Activated T-cell treated with anti-CD3 and anti-CD28 coated beads, Interleukin-2, amount 50 U/mL, for 4 hours (primary cell): ENCODE results near the gene MRPL48. TPM values are rescaled to one million over a fixed set of nuclear protein-coding genes. Genes with fewer than 3 reads are reported as not detected.

Experiments used
- ATAC-seq, 2 donors: fragments of 200-7000 bp; cut with Tn5 transposase; one replicate each; pipeline ENCODE4 v1.10.0; 2021
- DNase-seq: peaks from one replicate; pipeline ENCODE4 v3.0.0-alpha.2; 2020
- H3K27me3 Mint-ChIP-seq: one replicate; pipeline ENCODE4 v1.8.0; 2021; ENCODE audit warnings: low read depth, mixed read lengths
- H3K36me3 Mint-ChIP-seq: one replicate; pipeline ENCODE4 v1.8.0; 2022; ENCODE audit warnings: mixed read lengths; ENCODE audit not compliant: insufficient read depth
- H3K4me1 Mint-ChIP-seq: one replicate; pipeline ENCODE4 v1.8.0; 2021; ENCODE audit warnings: low read depth, mixed read lengths
- H3K4me3 Mint-ChIP-seq: one replicate; pipeline ENCODE4 v1.8.0; 2021; ENCODE audit warnings: mild to moderate bottlenecking, moderate library complexity, mixed read lengths
- H3K9me3 Mint-ChIP-seq: one replicate; pipeline ENCODE4 v1.8.0; 2021; ENCODE audit warnings: mixed read lengths
- total RNA-seq, 3 donors: library from RNA; stranded (reverse); gene quantifications; one replicate each; pipeline ENCODE4 v1.2.1, GENCODE V29; 2021

Gene MRPL48
- total RNA-seq, 3 donors from 2014 or later: 49.9 to 51.5 (median 51.3) TPM

DNA sequence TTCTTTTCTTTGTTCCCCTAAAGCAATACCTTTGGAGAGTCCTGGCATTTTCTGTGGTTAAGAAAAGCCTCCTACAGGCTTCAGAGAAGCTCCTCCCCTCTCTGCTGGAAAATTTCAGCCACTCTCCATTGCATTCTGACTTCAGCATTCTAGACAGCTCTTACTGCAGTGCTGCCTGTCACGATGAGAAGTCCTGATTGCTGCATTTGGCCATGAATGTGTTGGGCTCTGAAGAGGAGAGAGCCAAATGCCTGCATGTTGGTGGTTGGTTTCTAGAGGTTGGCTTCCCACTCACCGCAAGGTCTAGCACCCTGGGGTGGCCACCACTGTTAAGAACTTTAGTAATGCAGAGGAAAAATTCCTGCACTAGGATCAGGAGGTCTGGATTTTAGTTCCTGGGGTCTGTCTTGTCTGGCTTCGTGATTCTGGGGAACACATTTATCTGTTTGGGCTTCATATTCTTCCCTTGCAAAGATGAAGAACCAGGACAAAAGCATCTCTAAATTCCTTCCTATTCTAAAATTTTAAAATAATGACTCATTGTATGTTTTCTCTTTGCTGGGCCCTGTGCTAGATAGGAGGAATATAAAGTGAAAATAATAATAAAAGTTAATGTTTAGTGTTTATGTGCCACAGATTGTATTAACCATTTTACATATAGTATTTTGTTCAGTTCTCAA, 50.9 kb downstream of the MRPL48 start:
- Mint-ChIP-seq H3K27me3 (no peaks in the 10 kb centered on the region), H3K4me1 (no peaks in the 10 kb centered on the region), H3K9me3 (no peaks in the 10 kb centered on the region), H3K4me3 (no peak overlapping the region), H3K36me3 (peaks cover 14% of the 10 kb centered on the region)
- no peak for ATAC-seq
- DNase-seq: no peak

DNA sequence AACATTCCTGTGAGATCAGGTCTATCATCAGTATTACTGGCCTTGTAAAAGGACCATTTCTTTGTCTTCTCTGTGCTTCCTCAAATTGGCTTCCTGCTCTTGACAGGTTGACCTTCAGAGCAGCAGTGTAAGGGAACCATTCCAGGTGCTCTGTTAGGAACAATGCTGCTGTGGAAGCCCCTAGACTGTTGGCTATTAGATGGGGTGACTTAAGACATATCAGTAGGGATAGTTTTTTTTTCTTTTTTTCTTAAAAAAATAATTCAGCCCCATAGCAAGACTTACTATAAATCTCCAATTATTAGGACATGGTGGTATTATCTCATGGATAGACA, 51.4 kb downstream of the MRPL48 start:
- H3K36me3 Mint-ChIP-seq: peaks cover 11% of the 10 kb centered on the region
- no peak overlapping the region for H3K4me3 Mint-ChIP-seq

DNA sequence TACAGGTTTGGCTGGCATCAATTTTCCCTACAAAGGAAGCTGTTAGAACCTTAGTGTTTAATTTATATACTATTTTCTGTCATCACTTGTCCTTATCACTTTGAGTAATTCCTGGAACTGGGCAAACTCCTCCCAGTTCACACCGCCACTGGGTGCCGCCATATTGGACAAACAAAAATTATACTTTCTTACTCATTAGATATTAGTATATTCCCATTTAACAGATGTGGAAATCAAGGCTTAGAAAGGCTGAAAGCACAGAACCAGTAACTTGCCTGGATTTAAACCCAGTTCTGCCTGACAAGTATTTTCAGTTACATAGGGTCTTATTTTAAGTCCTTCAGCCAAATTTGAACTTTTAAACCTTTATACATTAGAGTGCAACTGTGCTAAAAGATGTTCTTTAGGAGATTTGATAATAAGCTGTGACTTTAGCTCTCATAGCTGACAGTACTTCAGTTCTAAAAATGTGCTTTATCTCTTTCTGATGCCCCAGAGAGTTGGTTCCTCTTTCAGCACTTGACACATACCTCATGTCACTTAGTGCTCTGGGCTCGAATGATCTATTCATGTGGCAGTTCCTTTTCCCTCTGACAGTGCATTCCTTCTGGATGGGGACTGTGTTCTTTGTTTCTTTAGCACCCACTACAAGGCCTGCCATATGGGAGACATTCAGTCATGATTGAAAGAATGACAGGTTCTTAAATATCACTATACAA, 63.5 kb downstream of the MRPL48 start:
- no peak overlapping the region for H3K4me3 Mint-ChIP-seq
- ATAC-seq (no peak), DNase-seq (no peak)
- H3K27me3 Mint-ChIP-seq: no peaks in the 10 kb centered on the region
- H3K9me3 Mint-ChIP-seq: no peaks in the 10 kb centered on the region
- H3K36me3 Mint-ChIP-seq: peaks cover 22% of the 10 kb centered on the region
- H3K4me1 Mint-ChIP-seq: no peaks in the 10 kb centered on the region

More for the DNA sequence above, 51.4 kb downstream of the MRPL48 start:
- DNase-seq: no peak
- no peak for ATAC-seq
- Mint-ChIP-seq H3K4me1 (no peaks in the 10 kb centered on the region), H3K27me3 (no peaks in the 10 kb centered on the region), H3K9me3 (no peaks in the 10 kb centered on the region)

DNA sequence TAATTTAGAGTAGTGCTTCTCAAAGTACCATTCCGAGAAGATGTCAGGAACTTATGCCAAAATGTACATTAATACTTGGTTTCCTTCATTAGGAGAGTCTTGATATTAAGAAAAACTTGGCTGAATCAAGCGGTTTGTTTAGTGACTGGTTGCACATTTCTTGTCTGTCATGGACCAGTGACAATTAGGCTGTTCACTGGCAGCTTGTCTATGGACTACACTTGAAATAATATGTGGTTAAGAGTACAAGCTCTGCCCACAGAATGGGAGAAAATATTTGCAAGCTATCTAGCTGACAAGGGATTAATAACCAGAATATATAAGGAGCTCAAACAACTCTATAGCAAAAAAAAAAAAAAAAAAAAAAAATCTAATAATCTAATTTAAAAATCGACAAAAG, 64.4 kb downstream of the MRPL48 start:
- DNase-seq (no peak), ATAC-seq (no peak)
- H3K27me3 Mint-ChIP-seq: no peaks in the 10 kb centered on the region
- no peaks in the 10 kb centered on the region for H3K9me3 Mint-ChIP-seq
- no peaks in the 10 kb centered on the region for H3K4me1 Mint-ChIP-seq
- peaks cover 20% of the 10 kb centered on the region for H3K36me3 Mint-ChIP-seq
- no peak overlapping the region for H3K4me3 Mint-ChIP-seq

DNA sequence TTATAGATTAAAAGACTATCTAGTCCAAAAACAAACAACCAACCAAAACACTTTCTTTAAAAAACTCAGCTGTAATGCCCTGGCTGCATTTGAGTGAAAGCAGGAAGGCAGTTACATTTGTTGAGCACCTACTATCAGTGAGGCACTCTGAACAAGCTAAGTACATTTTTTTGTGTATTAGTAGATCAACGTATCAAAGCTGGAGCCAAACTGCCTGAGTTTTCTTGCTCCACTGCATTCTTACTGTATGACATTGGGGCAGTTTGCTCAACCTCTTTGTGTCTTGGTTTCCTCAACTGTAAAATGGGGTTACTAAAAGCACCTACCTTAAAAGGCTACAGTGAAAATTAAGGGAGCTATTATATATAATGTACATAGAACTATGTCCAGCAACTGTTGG, 67.0 kb downstream of the MRPL48 start:
- no peak overlapping the region for H3K4me3 Mint-ChIP-seq
- DNase-seq (no peak), ATAC-seq (no peak)
- no peaks in the 10 kb centered on the region for H3K4me1 Mint-ChIP-seq
- no peaks in the 10 kb centered on the region for H3K9me3 Mint-ChIP-seq
- H3K36me3 Mint-ChIP-seq: peaks cover 13% of the 10 kb centered on the region
- no peaks in the 10 kb centered on the region for H3K27me3 Mint-ChIP-seq

DNA sequence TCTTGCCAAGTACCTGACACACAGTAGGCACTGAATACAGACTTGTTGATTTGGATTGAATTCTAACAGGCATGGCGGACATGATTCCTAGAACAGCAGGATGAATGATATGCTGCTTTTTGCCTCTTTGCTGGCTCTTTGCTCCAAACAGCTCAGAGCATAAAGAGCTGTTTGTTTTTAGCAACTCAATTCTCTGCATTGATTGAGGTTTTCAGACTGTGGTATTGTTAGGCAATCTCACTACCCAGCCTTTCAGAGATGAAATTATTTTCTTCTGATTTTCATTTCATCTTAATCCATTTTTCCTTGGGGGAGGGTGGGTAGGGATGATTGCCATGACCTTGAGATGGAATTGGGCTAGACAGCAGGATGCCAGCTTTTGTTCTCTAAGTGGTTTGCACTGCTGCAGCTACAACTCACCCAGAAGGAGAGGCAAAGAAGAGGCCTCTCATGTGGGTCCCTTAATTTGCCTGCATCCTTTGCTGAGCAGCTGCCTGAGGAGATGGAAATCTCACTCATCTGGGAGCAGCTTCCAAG, 68.4 kb downstream of the MRPL48 start:
- peaks cover 25% of the 10 kb centered on the region for H3K36me3 Mint-ChIP-seq
- no peaks in the 10 kb centered on the region for H3K9me3 Mint-ChIP-seq
- DNase-seq (no peak), ATAC-seq (no peak)
- H3K27me3 Mint-ChIP-seq: no peaks in the 10 kb centered on the region
- H3K4me1 Mint-ChIP-seq: no peaks in the 10 kb centered on the region
- H3K4me3 Mint-ChIP-seq: no peak overlapping the region

DNA sequence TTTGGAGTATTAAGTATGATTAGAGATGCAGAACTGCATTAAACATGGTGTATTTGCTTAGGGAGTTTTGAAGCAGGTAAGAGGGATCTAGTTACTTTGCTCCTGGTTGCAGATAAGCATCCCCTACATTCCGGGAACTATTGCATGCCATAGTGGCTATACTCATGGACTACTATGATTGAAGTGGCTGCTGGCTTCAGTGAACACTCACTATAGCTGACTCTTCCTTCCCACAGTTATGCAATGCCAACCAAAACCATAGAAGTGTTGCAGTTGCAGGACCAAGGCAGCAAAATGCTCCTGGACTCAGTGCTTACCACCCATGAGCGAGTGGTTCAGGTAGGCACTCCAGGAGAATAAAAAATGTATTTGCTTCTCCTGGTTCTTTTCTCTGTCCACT, 72.0 kb downstream of the MRPL48 start:
- Mint-ChIP-seq H3K4me3 (no peak overlapping the region), H3K36me3 (peaks cover 34% of the 10 kb centered on the region)

DNA sequence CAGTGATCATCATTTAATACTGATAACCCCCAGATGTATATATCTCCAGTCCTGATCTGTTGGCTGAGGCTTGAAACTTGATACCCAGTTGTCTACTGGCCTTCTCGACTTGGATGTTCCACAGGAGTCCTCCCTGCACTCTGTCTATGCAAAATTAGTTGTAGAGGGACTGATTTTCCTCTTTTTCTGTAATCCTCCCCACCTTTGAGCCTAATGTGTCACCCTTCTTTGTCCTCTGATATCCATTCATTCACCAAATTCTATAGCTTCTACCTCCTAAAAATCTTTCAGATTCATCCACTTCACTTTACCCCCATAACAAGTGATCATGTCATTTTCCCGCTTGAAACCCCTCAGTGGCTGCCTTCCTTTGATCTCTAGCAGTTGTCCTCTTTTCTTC, 72.5 kb downstream of the MRPL48 start:
- Mint-ChIP-seq H3K27me3 (no peaks in the 10 kb centered on the region), H3K36me3 (peaks cover 32% of the 10 kb centered on the region), H3K9me3 (no peaks in the 10 kb centered on the region), H3K4me1 (no peaks in the 10 kb centered on the region), H3K4me3 (no peak overlapping the region)
- ATAC-seq (no peak), DNase-seq (no peak)

More for the DNA sequence above, 72.0 kb downstream of the MRPL48 start:
- Mint-ChIP-seq H3K9me3 (no peaks in the 10 kb centered on the region), H3K27me3 (no peaks in the 10 kb centered on the region), H3K4me1 (no peaks in the 10 kb centered on the region)
- ATAC-seq (no peak), DNase-seq (no peak)

DNA sequence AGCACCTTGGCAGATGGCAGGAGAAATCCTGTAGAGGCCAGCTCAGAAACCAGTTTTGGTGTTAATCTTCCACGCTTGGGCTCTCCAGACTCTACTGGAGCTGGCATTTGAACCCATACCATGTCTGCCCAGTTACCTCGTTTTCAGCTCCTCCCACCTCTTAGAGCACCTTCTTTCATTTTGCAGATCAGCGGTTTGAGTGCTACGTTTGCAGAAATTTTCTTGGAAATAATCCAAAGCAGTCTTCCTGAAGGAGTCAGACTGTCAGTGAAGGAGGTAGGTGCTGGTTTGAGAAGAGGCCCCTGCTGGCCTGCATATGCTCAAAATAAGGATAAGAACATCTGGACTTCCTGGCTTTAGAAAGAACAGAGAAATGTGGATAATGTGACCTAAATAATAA, 75.3 kb downstream of the MRPL48 start:
- peaks cover 31% of the 10 kb centered on the region for H3K36me3 Mint-ChIP-seq
- no peaks in the 10 kb centered on the region for H3K27me3 Mint-ChIP-seq
- no peak for ATAC-seq
- no peak overlapping the region for H3K4me3 Mint-ChIP-seq
- no peak for DNase-seq
- H3K4me1 Mint-ChIP-seq: no peaks in the 10 kb centered on the region
- H3K9me3 Mint-ChIP-seq: no peaks in the 10 kb centered on the region

DNA sequence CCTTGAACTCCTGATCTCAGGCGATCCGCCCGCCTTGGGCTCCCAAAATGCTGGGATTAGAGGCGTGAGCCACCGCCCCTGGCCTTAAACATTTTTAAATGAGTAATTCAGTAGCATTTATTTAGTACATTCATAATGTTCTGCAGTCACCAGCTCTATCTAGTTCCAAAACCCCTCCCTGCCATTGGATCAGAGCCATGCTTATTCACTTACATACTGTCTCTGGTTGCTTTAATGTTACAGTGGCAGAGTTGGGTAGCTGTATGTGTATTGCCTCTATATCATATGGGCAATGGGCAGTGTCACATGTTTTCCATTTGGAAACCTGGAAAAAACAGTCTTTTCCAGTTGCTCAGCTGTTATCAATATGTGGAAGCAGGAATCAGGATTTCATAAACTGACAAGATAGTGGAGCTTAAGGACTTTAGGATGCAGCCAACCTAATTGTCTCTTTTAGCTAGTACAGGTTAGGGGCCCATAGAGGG, 78.5 kb downstream of the MRPL48 start:
- no peaks in the 10 kb centered on the region for H3K27me3 Mint-ChIP-seq

DNA sequence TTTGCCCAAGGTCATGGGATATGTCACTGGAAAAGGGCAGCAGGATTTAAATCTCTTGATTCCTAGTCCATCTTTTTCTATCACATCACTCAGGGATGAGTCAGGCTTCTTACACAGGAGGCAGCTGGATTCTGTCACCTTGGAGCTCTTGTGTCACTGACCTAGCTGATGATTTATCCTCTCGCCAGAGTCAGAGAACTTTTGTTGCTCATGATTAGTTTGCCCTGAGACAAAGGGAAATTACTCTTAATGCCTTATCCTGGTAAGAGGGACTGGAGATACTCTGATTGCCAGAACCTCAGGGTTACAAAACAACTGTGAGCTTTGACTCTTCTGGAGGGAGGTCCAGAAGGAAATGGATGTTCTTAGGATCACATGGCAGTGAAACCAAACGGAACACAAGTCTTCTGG, 78.9 kb downstream of the MRPL48 start:
- ATAC-seq (no peak), DNase-seq (no peak)
- Mint-ChIP-seq H3K27me3 (no peaks in the 10 kb centered on the region), H3K9me3 (no peaks in the 10 kb centered on the region), H3K4me3 (no peak overlapping the region), H3K36me3 (peaks cover 20% of the 10 kb centered on the region), H3K4me1 (no peaks in the 10 kb centered on the region)

More for the DNA sequence above, 78.5 kb downstream of the MRPL48 start:
- no peaks in the 10 kb centered on the region for H3K9me3 Mint-ChIP-seq
- no peak overlapping the region for H3K4me3 Mint-ChIP-seq
- H3K4me1 Mint-ChIP-seq: no peaks in the 10 kb centered on the region
- DNase-seq (no peak), ATAC-seq (no peak)
- H3K36me3 Mint-ChIP-seq: peaks cover 19% of the 10 kb centered on the region

DNA sequence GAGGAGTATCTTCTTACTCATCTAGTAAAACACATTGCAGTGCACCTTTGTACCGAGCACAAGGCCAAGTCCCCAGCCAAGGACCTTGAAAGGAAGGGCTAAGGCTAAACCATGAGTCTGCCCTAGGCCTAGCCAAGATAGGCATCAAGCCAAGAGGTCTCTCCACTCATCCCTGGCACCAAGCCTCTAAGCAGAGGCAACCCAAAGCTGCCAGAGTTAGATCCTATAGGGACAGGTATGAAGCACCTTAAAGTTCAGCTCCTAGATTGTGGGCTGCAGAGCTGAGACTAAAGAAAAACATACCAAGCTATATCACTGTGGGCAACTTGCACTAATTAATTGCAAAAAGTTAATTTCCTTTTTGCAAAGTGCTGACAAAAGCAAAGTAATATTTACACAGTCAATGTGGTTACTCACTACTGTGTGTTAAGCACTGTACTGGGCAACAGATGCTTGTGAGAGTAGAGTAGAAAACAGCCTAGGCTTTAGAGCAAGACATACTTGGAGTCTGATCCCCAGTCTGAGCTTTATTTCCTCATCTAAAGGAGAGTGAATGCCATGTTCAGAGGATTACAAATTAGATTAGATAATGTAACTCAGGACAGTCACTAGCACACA, 81.8 kb downstream of the MRPL48 start:
- ATAC-seq (no peak), DNase-seq (no peak)
- Mint-ChIP-seq H3K4me3 (no peak overlapping the region), H3K27me3 (no peaks in the 10 kb centered on the region), H3K9me3 (no peaks in the 10 kb centered on the region), H3K36me3 (peaks cover 24% of the 10 kb centered on the region), H3K4me1 (peaks cover 4% of the 10 kb centered on the region)

DNA sequence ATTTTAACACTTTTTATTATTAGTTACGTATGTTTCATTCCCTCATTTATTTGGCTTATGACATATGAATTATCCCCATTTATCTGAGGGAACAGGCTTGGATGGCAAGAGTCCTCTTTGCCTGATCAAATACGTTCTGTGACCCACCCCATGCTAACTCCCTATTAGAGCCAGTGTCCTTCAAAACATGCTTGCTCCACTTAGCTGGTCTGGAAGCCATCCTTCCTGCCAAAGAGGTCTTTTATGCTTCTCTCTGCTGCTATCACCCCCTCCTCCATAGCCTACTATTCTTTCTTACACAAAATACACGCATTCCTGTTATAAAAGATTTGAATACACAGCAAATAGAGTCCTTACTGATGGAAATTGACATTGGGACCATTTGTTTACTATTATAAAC, 82.6 kb downstream of the MRPL48 start:
- Mint-ChIP-seq H3K9me3 (no peaks in the 10 kb centered on the region), H3K4me3 (no peak overlapping the region), H3K36me3 (peaks cover 21% of the 10 kb centered on the region), H3K4me1 (peaks cover 12% of the 10 kb centered on the region), H3K27me3 (no peaks in the 10 kb centered on the region)
- DNase-seq: no peak
- no peak for ATAC-seq

DNA sequence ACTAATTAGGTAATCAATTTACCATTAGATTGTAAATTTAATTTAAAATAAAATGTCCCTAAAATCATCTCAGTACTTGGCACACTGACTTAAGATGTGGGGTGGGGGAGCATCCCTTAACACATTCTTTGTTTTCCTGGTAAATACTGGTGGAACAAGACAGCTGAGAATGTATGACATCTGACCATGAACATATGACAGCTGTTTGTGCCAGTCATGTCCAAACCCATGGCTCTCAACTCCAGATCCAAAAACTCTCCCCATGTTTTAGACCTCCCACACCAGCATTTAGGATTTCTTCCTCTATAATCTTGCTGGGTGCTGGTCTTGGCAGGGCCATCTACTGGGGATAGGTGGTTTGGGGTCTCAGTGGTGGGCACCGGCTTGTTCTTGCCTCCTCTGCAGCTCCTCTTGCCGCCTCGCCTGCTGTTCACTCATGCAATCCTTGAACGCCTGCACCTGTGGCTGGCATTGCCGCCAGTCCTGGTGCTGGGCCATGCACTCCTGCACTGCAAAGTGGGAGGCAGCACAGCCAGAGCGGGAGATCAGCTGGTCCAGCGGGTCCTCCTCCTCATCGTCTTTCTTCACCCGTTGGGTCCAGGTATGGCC, 85.2 kb downstream of the MRPL48 start:
- peaks cover 28% of the 10 kb centered on the region for H3K4me1 Mint-ChIP-seq
- H3K36me3 Mint-ChIP-seq: peaks cover 24% of the 10 kb centered on the region
- no peak for DNase-seq
- H3K27me3 Mint-ChIP-seq: no peaks in the 10 kb centered on the region
- no peaks in the 10 kb centered on the region for H3K9me3 Mint-ChIP-seq
- H3K4me3 Mint-ChIP-seq: no peak overlapping the region
- no peak for ATAC-seq
